Psoas muscle (tissue), 8 donors: ENCODE results near the gene SLC35B4. TPM values are rescaled to one million over a fixed set of nuclear protein-coding genes. Genes with fewer than 3 reads are reported as not detected.

Experiments
- ATAC-seq, 4 donors: fragments of 200-7000 bp; cut with Tn5 transposase; one replicate each; pipeline ENCODE4 v1.9.1; 2020; ENCODE audit warnings: moderate library complexity in 3 of 4, mild to moderate bottlenecking in 2 of 4
- DNase-seq, 2 donors: peaks; one replicate each; pipeline ENCODE4 v3.0.0-alpha.2; 2020
- H3K27ac ChIP-seq: fragments of 200-600 bp; one replicate; pipeline ENCODE4 v1.8.0; 2022
- H3K27me3 ChIP-seq, 3 donors: fragments of 200-600 bp in 1 of 3; one replicate each; pipeline versions ENCODE4 v1.6.1 to v1.8.0; 2013 to 2022; ENCODE audit warnings: low read length in 2 of 3, mild to moderate bottlenecking in 2 of 3, moderate library complexity in 1 of 3; ENCODE audit not compliant: insufficient read depth in 3 of 3
- H3K36me3 ChIP-seq, 2 donors: fragments of 200-600 bp in 1 of 2; one replicate each; pipeline versions ENCODE4 v1.6.1 to v1.8.0; 2013 to 2022; ENCODE audit warnings: low read depth in 1 of 2, mild to moderate bottlenecking in 1 of 2, moderate library complexity in 1 of 2; ENCODE audit not compliant: insufficient read depth in 1 of 2
- H3K4me1 ChIP-seq: fragments of 200-600 bp; one replicate; pipeline ENCODE4 v1.8.0; 2022
- H3K4me3 ChIP-seq: fragments of 200-600 bp; one replicate; pipeline ENCODE4 v1.8.0; 2022; ENCODE audit warnings: mild to moderate bottlenecking
- H3K9me3 ChIP-seq: fragments of 200-600 bp; one replicate; pipeline ENCODE4 v1.8.0; 2022
- CTCF ChIP-seq: fragments of 200-600 bp; IDR thresholded peaks from one replicate; pipeline ENCODE4 v1.8.0; 2022; ENCODE audit warnings: antibody characterized with exemption
- WGBS, 3 donors: extraction: QIAGEN DNeasy Blood & Tissue Kit; methylation state at CpG; one replicate each; pipeline versions ENCODE4 v1.1.6 to v1.1.7; 2013; 5-methylcytosine and 5-hydroxymethylcytosine counted together
- intact Hi-C, 2 donors: fragments of 100-400 bp; cut with DNase I; formaldehyde crosslinking; loops; one replicate each; pipeline versions ENCODE4 v1.11.0 to v1.14.2; 2022
- polyA plus RNA-seq, 3 donors: library from polyadenylated mRNA; stranded (reverse); fragments of 200-250 nt; gene quantifications; one replicate each; pipeline ENCODE4 v1.2.3, GENCODE V29; 2013
- total RNA-seq, 4 donors: library from RNA; stranded (reverse); fragmentation: NEBNext Ultra II Directional in 2 of 4; extraction: Animal tissue kit (Norgen Biotek cat#: 25700) in 2 of 4; gene quantifications; one replicate each; pipeline versions ENCODE4 v1.2.1 to v1.2.4, GENCODE V29; 2021 to 2023
- donor health status: healthy with polysubstance abuse.
- donor health status: DM: no; HTN: no; CAD: no; lungs with moderate emphysema.
- donor health status: Bipolar disorder and iron deficiency.
- donor health status: healthy.
- donor health status: DM: yes; HTN: yes; CAD: no.
- donor health status: DM: no; HTN: no; CAD: no.
- donor health status: DM: no; HTN: no; CAD: no.
- donor health status: DM: yes; HTN: yes; CAD: no.

The SLC35B4 gene
- total and polyA plus RNA-seq, 7 donors: 2.1 to 6.8 (median 4.0) TPM

GRCh38 chr7:134312717-134313116 lies 4.0 kb downstream of the SLC35B4 start:
- Histone ChIP-seq H3K4me3 (no peak overlapping the region), H3K27ac (no peak overlapping the region), H3K9me3 (no peaks in the 10 kb centered on the region), H3K36me3 (peaks cover 0 to 20% of the 10 kb centered on the region in 2 donors), H3K4me1 (peaks cover 4% of the 10 kb centered on the region), H3K27me3 (no peaks in the 10 kb centered on the region)
- intact Hi-C loops: no loop called here
- TF ChIP-seq CTCF: no peak
- no peak for DNase-seq
- no peak for ATAC-seq
- 82 to 88% (median 87%) methylated on average over 6 of the region's 6 CpGs for WGBS, 3 donors

- Histone ChIP-seq H3K27me3 (no peaks in the 10 kb centered on the region), H3K4me1 (peaks cover 4% of the 10 kb centered on the region), H3K4me3 (no peak overlapping the region), H3K36me3 (peaks cover 0 to 20% of the 10 kb centered on the region in 2 donors), H3K27ac (no peak overlapping the region), H3K9me3 (no peaks in the 10 kb centered on the region)
- ATAC-seq: no peak
- TF ChIP-seq CTCF: no peak
- 95 to 98% (median 98%) methylated on average over 4 of the region's 4 CpGs for WGBS, 3 donors
- intact Hi-C loops: no loop called here
- DNase-seq: no peak
Measured at GRCh38 chr7:134311807-134312206, 4.9 kb downstream of the SLC35B4 start.

GRCh38 chr7:134308548-134308947 lies 8.2 kb downstream of the SLC35B4 start:
- Histone ChIP-seq H3K4me3 (no peak overlapping the region), H3K4me1 (no peaks in the 10 kb centered on the region), H3K9me3 (no peaks in the 10 kb centered on the region), H3K36me3 (peaks cover 0 to 52% of the 10 kb centered on the region in 2 donors), H3K27ac (no peak overlapping the region), H3K27me3 (no peaks in the 10 kb centered on the region)
- intact Hi-C loops: no loop called here
- TF ChIP-seq CTCF: no peak
- ATAC-seq: no peak
- 89 to 94% (median 91%) methylated on average over 4 of the region's 4 CpGs for WGBS, 3 donors
- DNase-seq: no peak

- Histone ChIP-seq H3K36me3 (peaks cover 0 to 62% of the 10 kb centered on the region in 2 donors), H3K27me3 (no peaks in the 10 kb centered on the region), H3K4me3 (no peak overlapping the region), H3K27ac (no peak overlapping the region), H3K4me1 (no peaks in the 10 kb centered on the region), H3K9me3 (no peaks in the 10 kb centered on the region)
- DNase-seq: no peak
- TF ChIP-seq CTCF: no peak
- intact Hi-C loops: no loop called here
- 88 to 98% (median 90%) methylated on average over 1 of the region's 1 CpG for WGBS, 3 donors
- no peak for ATAC-seq
Measured at GRCh38 chr7:134307320-134307719, 9.4 kb downstream of the SLC35B4 start.

GRCh38 chr7:134302120-134302519 lies 14.6 kb downstream of the SLC35B4 start:
- intact Hi-C loops: no loop called here
- H3K36me3 ChIP-seq: peaks cover 4 to 92% of the 10 kb centered on the region in 2 donors
- no peak for TF ChIP-seq CTCF
- no peaks in the 10 kb centered on the region for H3K9me3 ChIP-seq
- H3K27ac ChIP-seq: no peak overlapping the region
- no peaks in the 10 kb centered on the region for H3K27me3 ChIP-seq
- WGBS, 3 donors: 91 to 92% (median 91%) methylated on average over 2 of the region's 2 CpGs
- H3K4me1 ChIP-seq: no peaks in the 10 kb centered on the region
- ATAC-seq (no peak), DNase-seq (no peak)
- no peak overlapping the region for H3K4me3 ChIP-seq
